Heart right ventricle (tissue), 16 donors: ENCODE data around the gene KRTAP1-4. TPM values are rescaled to one million over a fixed set of nuclear protein-coding genes. Genes with fewer than 3 reads are reported as not detected.

Experiments used
- ATAC-seq, 8 donors: fragments of 200-7000 bp; cut with Tn5 transposase; one replicate each; pipeline ENCODE4 v1.9.1; 2020; ENCODE audit warnings: mild to moderate bottlenecking in 8 of 8, moderate library complexity in 8 of 8, moderate number of reproducible peaks in 1 of 8
- DNase-seq, 2 donors: peaks; one replicate each; pipeline ENCODE4 v3.0.0-alpha.2; 2020
- H3K27ac ChIP-seq, 10 donors: fragments of 200-600 bp; sonication (generic) in 2 of 10; one replicate each; pipeline versions ENCODE4 v1.5.0 to v1.8.0; 2020 to 2022; ENCODE audit warnings: mild to moderate bottlenecking in 3 of 10
- H3K27me3 ChIP-seq, 7 donors: fragments of 200-600 bp; one replicate each; pipeline ENCODE4 v1.8.0; 2021 to 2022; ENCODE audit warnings: mild to moderate bottlenecking in 2 of 7
- H3K36me3 ChIP-seq, 9 donors: fragments of 200-600 bp; sonication (generic) in 1 of 9; one replicate each; pipeline versions ENCODE4 v1.5.0 to v1.8.0; 2020 to 2022; ENCODE audit warnings: mild to moderate bottlenecking in 2 of 9
- H3K4me1 ChIP-seq, 9 donors: fragments of 200-600 bp; sonication (generic) in 1 of 9; one replicate each; pipeline versions ENCODE4 v1.5.0 to v1.8.0; 2020 to 2022; ENCODE audit warnings: mild to moderate bottlenecking in 4 of 9
- H3K4me3 ChIP-seq, 10 donors: fragments of 200-600 bp; sonication (generic) in 2 of 10; one replicate each; pipeline versions ENCODE4 v1.5.0 to v1.8.0; 2020 to 2022; ENCODE audit warnings: mild to moderate bottlenecking in 7 of 10, moderate library complexity in 2 of 10
- H3K9me3 ChIP-seq, 11 donors: fragments of 200-600 bp in 10 of 11; sonication (generic) in 2 of 11; one replicate each; pipeline versions ENCODE4 v1.5.0 to v1.8.0; 2013 to 2022; ENCODE audit warnings: mild to moderate bottlenecking in 2 of 11, control low read depth in 1 of 11, moderate library complexity in 1 of 11
- WGBS, 2 donors: extraction: QIAGEN DNeasy Blood & Tissue Kit; methylation state at CpG; one replicate each; pipeline ENCODE4 v1.1.7; 2013; ENCODE audit warnings: inconsistent platforms in 1 of 2; 5-methylcytosine and 5-hydroxymethylcytosine counted together
- intact Hi-C, 10 donors: fragments of 100-400 bp; cut with DNase I; formaldehyde crosslinking; loops; one replicate each; pipeline versions ENCODE4 v1.11.1 to v1.14.2; 2022
- long read RNA-seq, 3 donors: library from polyadenylated mRNA; unstranded; transcript quantifications; one replicate each; pipeline ENCODE4 v2.0.0, GENCODE V29; 2020 to 2021
- polyA plus RNA-seq, 2 donors: library from polyadenylated mRNA; stranded (reverse); fragments of 200-250 nt; gene quantifications; one replicate each; pipeline ENCODE4 v1.2.3, GENCODE V29; 2013
- total RNA-seq, 10 donors: library from RNA; stranded (reverse); fragmentation: NEBNext Ultra II Directional in 3 of 10; extraction: Animal tissue kit (Norgen Biotek cat#: 25700) in 3 of 10; gene quantifications; one replicate each; pipeline versions ENCODE4 v1.2.1 to v1.2.4, GENCODE V29; 2021 to 2023
- TF ChIP-seq, protein P1 (sequence below), 9 donors: fragments of 200-600 bp; sonication (generic) in 2 of 9; IDR thresholded peaks; one replicate each; pipeline versions ENCODE4 v1.5.0 to v1.8.0; 2021 to 2022; ENCODE audit warnings: antibody characterized with exemption in 9 of 9, mild to moderate bottlenecking in 5 of 9, moderate library complexity in 1 of 9
- donor health status: Arrhythmogenic right ventricular cardiomyopathy.
- donor health status: ischemic (EF 13 %, LVEDD 7.1; RV severe dilation, severe dysfunction).
- donor health status: healthy with polysubstance abuse.
- donor health status: DM: no; HTN: yes; CAD: no.
- donor health status: DM: no; HTN: no; CAD: no.
- donor health status: ischemic (EF 25% LVEDD 6.9; RV normal size, moderate dysfunction).
- donor health status: ischemic (EF 25% LVEDD 5.7; RV mildly dilated, moderate dysfunction).
- donor health status: healthy.
- donor health status: DM: yes; HTN: yes; CAD: no.
- donor health status: Ischemic cardiomyopathy.
- donor health status: ischemic (EF 35%, LVEDD 5.7; RV mildly dilated, moderate dysfunction).
- donor health status: nonischemic (EF 11% LVEDD 7.7; RV severe dilation, severe dysfunction).
- donor health status: DM: yes; HTN: yes; CAD: no.
- donor health status: PGD.
- donor health status: ischemic (EF 29% LVEDD 5.4; RV normal size, mild dysfunction).
- donor health status: nonischemic (EF 23%, LVEDD 6.1; RV moderate dilation, normal function).

KRTAP1-4 gene
- total RNA-seq (not detected), polyA plus RNA-seq (not detected)
- long read RNA-seq, donor 1: 0 reads
- long read RNA-seq, donor 2: 0 reads
- long read RNA-seq, donor 3: 0 reads

- no peaks in the 10 kb centered on the region for H3K9me3 ChIP-seq
- H3K36me3 ChIP-seq: no peaks in the 10 kb centered on the region
- no peak within 1 kb of the TSS for H3K4me3 ChIP-seq
- no peak within 1 kb of the TSS for H3K27ac ChIP-seq
- intact Hi-C loops: no loop called here
- H3K27me3 ChIP-seq: peaks cover 0 to 57% (median 31%) of the 10 kb centered on the region in 7 donors
- H3K4me1 ChIP-seq: no peaks in the 10 kb centered on the region
- 78 to 88% methylated on average over 12 of the region's 12 CpGs for WGBS, 2 donors
- no peak for ATAC-seq
- no peak for DNase-seq
- TF ChIP-seq, protein P1, sequence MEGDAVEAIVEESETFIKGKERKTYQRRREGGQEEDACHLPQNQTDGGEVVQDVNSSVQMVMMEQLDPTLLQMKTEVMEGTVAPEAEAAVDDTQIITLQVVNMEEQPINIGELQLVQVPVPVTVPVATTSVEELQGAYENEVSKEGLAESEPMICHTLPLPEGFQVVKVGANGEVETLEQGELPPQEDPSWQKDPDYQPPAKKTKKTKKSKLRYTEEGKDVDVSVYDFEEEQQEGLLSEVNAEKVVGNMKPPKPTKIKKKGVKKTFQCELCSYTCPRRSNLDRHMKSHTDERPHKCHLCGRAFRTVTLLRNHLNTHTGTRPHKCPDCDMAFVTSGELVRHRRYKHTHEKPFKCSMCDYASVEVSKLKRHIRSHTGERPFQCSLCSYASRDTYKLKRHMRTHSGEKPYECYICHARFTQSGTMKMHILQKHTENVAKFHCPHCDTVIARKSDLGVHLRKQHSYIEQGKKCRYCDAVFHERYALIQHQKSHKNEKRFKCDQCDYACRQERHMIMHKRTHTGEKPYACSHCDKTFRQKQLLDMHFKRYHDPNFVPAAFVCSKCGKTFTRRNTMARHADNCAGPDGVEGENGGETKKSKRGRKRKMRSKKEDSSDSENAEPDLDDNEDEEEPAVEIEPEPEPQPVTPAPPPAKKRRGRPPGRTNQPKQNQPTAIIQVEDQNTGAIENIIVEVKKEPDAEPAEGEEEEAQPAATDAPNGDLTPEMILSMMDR (IDR thresholded peaks at IDR 0.05): no peak
These were observed at the start of gene KRTAP1-4 for GRCh38 chr17:41029633-41030245. KRTAP1-4 (minus strand) TSS chr17:41030195; CDS start chr17:41030078, 117 bp downstream.

DNA sequence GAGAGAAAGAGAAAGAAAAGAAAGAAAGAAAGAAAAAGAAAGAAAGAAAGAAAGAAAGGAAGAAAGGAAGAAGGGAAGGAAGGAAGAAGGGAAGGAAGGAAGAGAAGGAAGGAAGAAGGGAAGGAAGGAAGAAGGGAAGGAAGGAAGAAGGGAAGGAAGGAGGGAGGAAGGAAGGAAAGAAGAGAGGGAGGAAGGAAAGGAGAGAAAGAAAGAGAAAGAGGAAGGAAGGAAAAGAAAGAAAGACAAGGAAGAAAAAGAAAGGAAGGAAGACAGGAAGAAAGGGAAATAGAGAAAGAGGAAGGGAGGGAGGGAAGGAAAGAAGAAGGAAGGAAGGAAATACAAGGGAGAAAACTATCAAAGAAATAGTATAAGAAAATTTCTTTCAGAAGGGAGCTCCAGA, 46.8 kb upstream of the KRTAP1-4 start:
- H3K36me3 ChIP-seq: no peaks in the 10 kb centered on the region
- ATAC-seq: no peak
- peaks cover 3 to 35% (median 13%) of the 10 kb centered on the region in 7 donors for H3K27me3 ChIP-seq
- DNase-seq: no peak
- TF ChIP-seq, protein P1 (IDR thresholded peaks at IDR 0.05): no peak
- H3K9me3 ChIP-seq: no peaks in the 10 kb centered on the region
- H3K4me1 ChIP-seq: no peaks in the 10 kb centered on the region
- no peak overlapping the region for H3K27ac ChIP-seq
- H3K4me3 ChIP-seq: no peak overlapping the region
- intact Hi-C loops: no loop called here

- Histone ChIP-seq H3K27ac (no peak overlapping the region), H3K4me1 (no peaks in the 10 kb centered on the region), H3K9me3 (no peaks in the 10 kb centered on the region), H3K36me3 (no peaks in the 10 kb centered on the region), H3K27me3 (peaks cover 3 to 21% (median 11%) of the 10 kb centered on the region in 7 donors), H3K4me3 (no peak overlapping the region)
- TF ChIP-seq, protein P1 (IDR thresholded peaks at IDR 0.05): no peak
- ATAC-seq (no peak), DNase-seq (no peak)
- WGBS, 2 donors: 88 to 90% methylated on average over 2 of the region's 2 CpGs
- intact Hi-C loops: no loop called here
These were observed 43.7 kb upstream of the KRTAP1-4 start for GRCh38 chr17:41073676-41074075.

DNA sequence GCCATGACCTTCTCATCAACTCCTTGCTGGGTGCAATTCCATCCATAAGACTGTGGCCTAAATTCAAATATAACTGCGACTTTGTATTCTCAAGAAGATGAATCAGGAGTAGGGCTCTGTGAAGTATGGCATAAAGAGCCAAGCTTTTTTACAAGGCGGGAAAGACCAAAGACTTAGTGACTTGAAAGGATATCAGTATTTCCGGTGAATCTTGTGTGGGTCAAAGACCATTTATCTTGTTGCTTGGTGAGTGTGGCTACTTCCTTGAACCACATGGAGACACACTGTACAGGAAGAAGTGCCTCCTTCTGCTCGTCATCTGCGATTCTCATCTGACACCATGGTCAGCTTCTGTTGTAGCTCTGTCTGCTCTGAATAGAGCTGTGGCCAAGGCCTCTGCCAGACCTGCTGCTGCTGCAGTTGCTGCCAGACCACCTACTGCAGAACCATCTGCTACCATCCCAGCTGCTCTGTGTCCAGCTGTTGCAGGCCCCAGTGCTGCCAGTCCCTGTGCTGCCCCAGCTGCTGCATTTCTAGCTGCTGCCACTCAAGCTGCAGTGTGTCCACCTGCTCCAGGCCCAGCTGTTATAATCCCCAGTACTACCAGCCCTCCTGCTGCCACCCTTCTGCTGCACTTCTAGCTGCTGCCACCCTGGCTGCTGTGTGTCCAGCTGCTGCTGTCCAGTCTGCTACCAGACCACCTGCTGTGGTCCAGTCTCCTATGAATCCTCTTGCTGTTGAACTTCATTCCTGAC, 41.8 kb upstream of the KRTAP1-4 start:
- Histone ChIP-seq H3K9me3 (no peaks in the 10 kb centered on the region), H3K4me1 (no peaks in the 10 kb centered on the region), H3K27ac (no peak overlapping the region), H3K4me3 (no peak overlapping the region), H3K36me3 (no peaks in the 10 kb centered on the region), H3K27me3 (peaks cover 0 to 20% (median 8%) of the 10 kb centered on the region in 7 donors)
- TF ChIP-seq, protein P1 (IDR thresholded peaks at IDR 0.05): no peak
- WGBS, 2 donors: 80 to 86% methylated on average over 5 of the region's 5 CpGs
- DNase-seq: no peak
- ATAC-seq: no peak
- intact Hi-C loops: no loop called here
